Transverse colon (tissue), 3 donors: ENCODE measurements around the gene TRIM14.
"Not testable (repeated sequence)": the region's sequence is repeated elsewhere in the genome, so short reads cannot be mapped to it uniquely, and the experiment has no call there.

Experiments
- CTCF ChIP-seq, 5 experiments: fragments of 200-600 bp in 3 of 5; fragments of 450-650 bp in 2 of 5; sonication (generic) in 3 of 5; IDR thresholded peaks; 1 replicate in 2 of 5; 2 replicates in 3 of 5; pipeline ENCODE4 v1.5.1; 2016 to 2017; ENCODE audit warnings: antibody characterized with exemption in 5 of 5, inconsistent platforms in 3 of 5, mild to moderate bottlenecking in 2 of 5, moderate library complexity in 1 of 5
- EP300 ChIP-seq: sonication (generic); formaldehyde crosslinking; IDR thresholded peaks from one replicate; pipeline ENCODE4 v1.6.1; 2017; ENCODE audit warnings: antibody characterized with exemption, low read depth

GRCh38 chr9:98019869-98020268, 99.2 kb downstream of the TRIM14 start:
- TF ChIP-seq EP300; CTCF (IDR thresholded peaks at IDR 0.05): not testable (repeated sequence)
